ENCODE data around the gene SUPT3H.

The SUPT3H gene

GRCh38 chr6:45377554-45378333 is at the start of gene SUPT3H:
Gene SUPT3H (minus strand): TSS chr6:45377934.
- DNase-seq (ENCODE audit: low read depth in 2 of 2) = peak; percentile 92

DNA sequence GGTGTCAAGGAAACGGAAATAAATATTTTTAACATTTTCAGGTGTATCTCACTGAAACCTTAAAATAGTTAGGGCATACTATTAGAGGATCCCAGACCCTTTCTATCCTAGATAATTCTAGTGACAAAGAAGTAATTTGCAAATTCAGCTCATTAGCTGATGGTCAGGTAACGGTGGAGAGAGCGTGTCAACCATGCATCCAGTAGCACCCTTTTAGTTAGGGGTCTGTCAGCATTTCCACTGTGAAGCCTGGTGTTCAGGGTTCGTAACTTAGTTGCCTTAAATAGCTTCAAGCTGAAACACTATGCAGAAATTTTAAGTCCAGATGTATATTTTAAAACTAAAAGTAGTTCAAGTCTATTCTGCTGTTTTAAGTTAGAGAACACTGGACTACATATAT is 48.5 kb upstream of the SUPT3H start:
- DNase-seq (ENCODE audit: low read depth in 2 of 2) = no peak

- DNase-seq (ENCODE audit: low read depth in 2 of 2) = peak; percentile 20 to 35
These were observed 46.7 kb upstream of the SUPT3H start for GRCh38 chr6:45424451-45424861.

DNA sequence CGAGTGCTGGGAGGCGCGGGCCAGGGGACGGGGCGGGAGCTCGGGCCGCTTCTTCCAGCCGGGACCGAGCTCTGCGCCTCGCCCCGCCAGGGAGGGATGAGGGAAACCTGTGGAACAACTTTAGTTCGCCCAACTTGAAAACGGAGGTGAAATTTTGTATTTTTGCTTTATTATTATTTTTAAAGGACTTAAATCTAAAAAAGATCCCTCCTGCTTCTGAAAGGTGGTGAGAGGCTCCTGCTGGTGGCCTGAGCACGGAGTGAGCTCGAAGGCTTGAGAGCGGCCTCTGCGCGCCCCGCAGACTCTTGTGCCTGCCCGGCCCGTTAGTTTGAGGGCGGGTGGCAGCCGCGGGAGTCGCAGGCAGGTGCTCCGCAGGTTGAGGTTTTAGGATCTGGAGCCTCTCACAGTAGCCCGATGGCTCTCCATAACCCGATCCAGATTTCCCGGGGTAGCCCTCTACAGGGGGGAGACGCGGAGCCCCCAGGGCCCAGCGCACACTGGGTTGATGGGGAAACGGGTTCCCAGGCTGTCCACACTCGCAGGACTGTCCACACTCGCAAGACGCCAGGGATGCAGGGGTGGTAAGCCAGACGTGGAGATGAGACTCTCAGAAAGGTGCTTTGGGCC is 46.2 kb upstream of the SUPT3H start:
- DNase-seq (ENCODE audit: low read depth in 2 of 2) = peak in 1 of 2 donors; percentile 23

DNA sequence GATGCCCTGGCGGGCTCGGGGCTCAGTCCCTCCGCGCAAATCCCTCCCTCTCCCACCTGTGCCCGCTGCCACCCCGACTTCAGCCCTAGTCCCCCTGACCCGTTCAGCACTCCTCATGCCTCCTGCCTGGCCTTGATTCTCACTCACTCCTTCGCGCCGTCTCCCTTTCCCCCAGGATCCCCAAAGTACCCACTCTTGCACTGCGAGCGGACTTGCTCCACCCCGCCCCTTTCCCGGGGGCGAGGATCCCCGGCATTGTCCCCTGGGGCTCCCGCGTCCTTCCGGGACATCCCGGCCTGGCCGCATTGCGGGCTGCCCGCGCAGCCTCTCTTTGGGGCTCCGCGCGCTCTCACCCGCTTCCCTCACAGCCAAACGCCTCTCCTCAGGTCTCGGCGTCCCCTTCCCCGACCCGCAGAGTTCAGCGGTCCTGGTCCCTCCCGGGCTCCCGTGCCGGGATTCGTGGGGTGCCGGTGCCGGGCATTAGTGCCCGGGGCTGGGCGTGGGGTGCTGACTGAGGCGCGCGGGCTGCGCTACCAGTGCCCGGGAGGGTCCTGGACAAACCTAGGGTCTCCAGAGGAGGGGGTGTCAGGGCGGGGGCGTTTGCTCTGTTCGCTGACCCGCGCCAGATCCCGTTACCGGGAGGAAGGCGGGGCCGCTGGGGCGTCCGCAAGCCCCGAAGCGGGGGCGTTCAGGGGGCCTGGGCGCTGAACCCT is 45.5 kb upstream of the SUPT3H start:
- peak; percentile 31 to 46 for DNase-seq (ENCODE audit: low read depth in 2 of 2)

- peak; percentile 33 to 35 for DNase-seq (ENCODE audit: low read depth in 2 of 2)
These were observed 44.9 kb upstream of the SUPT3H start for GRCh38 chr6:45422503-45423110.

DNA sequence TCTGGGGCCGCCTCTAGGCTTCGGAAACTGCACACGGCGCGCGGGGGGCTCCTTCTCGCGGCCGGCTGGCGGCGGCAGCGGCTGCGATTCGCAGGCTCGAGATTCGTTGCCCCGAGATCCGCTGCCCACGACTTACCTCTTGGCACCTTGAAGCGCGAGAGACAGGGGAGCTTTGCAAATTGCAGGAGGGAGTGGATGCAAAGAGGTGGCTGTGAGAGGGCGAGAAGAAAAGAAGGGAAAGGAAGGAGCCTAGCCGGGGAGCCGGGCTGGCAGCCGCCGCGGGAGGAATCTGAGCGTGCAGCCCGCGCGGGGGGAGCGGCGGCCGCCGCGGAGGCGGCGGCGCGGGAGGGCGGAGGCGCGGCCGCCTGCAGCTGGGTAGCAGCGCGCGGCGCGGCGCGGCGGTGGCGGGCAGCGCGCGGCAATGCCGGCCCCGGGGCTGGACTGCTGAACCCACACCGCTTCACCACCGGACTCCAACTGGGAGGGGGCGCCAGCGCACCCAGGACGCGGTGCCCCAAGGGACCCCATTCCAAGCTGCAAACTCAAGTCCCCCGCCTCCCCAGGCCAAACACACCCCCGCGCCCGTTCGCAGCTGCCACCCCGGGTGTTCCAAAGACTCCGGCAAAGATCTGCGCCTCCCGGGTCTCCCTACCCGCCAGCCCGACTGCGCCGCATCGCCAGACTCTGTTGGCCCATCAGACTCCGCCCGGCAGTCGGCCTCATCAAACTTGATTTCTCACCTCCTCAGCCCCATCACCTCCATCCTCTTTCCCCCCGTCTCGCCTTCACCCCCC is 44.2 kb upstream of the SUPT3H start:
- peak; percentile 44 to 48 for DNase-seq (ENCODE audit: low read depth in 2 of 2)

GRCh38 chr6:45420909-45421708 is 43.4 kb upstream of the SUPT3H start:
- no peak for DNase-seq (ENCODE audit: low read depth in 2 of 2)

DNA sequence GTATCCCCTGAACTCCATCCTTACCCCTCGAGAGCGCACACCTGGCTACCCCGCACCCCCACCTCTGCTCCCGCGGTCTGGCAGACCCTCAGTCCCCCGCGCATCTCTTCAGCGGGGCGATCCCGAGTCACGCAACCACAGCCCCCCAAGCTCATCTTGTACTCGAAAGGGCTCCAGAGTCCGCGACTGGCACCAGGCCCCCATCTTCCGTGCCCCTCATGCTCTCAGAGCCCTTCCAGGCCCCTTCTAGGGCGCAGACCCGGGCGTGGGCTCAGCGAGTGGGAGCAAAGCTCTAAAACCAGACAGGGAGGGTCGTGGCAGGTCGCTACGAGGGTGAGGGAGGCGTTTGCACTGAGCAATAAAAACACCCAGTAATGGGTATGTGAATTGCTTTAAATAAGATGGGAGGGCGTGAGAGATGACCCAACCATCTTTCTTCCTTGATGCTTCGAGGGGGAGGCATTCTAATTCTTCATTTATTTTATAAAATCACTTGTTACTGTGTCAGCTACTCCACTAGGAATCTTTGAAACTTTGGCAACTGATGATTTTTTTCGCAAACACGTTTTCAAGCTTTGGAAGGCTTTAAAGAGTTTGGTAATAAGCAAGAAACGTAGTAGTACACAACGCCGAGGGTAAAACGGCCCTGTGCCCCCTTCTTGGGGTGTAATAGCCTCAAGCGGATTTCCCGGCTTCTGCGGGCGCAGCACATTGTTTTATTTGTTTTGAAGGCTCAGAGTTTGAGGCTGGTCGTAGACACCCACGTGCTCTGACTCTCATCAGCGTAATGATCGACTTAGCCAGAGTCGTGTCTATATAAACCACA is 42.6 kb upstream of the SUPT3H start:
- peak; percentile 37 to 46 for DNase-seq (ENCODE audit: low read depth in 2 of 2)

DNA sequence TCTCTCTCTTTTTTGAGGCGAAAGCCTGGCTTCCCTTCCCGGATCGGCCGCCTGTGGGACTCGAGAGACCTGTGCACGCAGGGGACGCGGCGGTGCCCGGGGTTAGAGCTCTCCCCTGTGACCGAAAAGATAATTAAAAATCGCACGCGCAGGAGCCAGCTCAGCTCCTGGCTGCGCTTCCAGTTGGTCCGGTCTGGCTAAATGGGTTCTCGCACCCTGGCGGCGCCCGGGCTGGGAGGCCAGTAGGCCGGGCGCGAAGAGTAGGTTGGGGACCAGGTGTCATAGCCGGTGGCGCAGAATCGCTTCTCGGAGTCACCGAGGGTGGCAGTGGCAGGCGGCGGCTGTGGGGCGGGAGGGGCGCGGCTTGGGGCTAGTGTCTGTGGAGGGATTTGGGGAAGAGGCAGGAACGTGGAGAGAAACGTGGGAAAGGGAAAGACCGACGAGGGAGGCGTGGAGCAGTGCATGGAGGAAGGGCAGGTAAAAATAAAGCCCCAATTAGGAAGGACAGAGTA is 41.9 kb upstream of the SUPT3H start:
- peak; percentile 55 to 61 for DNase-seq (ENCODE audit: low read depth in 2 of 2)

GRCh38 chr6:45417436-45417835 is 39.7 kb upstream of the SUPT3H start:
- DNase-seq (ENCODE audit: low read depth in 2 of 2) = no peak

GRCh38 chr6:45416700-45417099 is 39.0 kb upstream of the SUPT3H start:
- no peak for DNase-seq (ENCODE audit: low read depth in 2 of 2)

DNA sequence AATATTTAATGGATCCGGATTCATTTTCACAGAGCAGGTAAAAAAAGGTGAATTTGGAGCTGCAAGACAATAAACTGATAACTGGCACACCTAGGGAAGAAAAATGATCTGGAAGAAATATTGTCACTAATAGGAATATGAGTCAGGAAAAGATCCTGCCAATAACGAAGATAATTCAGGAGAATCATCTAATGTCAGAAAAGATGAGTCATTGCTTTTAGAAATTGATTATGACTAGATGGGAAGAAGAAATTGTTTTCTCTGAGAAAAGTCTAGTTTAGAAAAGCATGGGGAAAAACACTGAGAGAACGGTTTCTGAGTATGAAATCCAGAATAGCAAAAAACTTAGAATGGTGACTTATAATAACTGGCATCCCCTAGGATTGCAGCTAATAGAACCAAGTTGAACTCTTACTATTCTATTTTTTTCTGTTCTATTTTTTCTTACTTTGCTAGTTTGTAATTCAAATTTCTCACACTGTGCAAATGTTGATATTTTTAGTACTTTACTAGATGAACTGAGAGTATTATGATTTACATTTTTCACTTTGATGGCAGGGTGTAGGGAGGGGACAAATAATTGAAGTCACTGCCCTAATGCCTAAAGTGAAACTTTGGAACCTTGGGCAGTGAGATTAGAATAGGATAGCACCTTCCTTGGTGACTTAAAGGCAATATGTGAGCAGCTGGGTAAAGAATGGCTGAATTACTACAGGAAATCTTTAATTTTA is 38.2 kb upstream of the SUPT3H start:
- DNase-seq (ENCODE audit: low read depth in 2 of 2) = no peak

DNA sequence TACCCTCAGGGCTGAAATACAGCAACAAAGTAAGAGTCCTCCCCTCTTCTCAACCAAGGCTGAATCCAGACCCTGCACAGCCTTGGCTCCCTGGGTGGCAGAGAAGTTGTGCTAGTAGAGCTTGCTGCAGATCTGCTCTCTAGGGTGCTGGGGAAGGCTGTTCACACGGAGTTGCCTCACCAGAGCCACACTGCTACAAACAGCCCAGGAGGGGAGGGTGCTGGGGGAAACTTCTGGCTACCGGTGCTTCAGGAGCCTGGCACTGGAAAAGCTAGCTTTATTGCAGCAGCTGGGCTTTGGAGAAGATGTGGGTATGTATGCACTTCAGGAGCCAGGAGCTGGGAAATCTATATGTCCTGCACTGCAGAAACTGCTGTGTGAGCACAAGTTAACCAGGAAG is 37.6 kb upstream of the SUPT3H start:
- no peak for DNase-seq (ENCODE audit: low read depth in 2 of 2)

DNA sequence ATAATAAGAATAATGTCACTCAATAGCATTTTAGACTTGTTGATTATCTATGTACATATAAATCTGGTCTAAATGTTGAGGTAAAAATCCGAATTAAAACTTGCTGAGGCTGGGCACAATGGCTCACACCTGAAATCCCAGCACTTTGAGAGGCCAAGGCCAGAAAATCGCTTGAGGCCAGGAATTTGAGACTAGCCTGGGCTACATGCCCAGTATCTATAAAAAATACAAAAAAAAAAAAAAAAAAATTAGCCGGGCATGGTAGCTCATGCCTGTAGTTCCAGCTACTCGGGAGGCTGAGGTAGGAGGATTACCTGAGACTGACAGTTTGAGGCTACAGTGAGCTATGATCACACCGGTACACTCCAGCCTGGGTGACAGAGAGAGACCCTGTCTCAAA is 34.2 kb upstream of the SUPT3H start:
- DNase-seq (ENCODE audit: low read depth in 2 of 2) = no peak

- no peak for DNase-seq (ENCODE audit: low read depth in 2 of 2)
These were observed 22.3 kb upstream of the SUPT3H start for GRCh38 chr6:45400021-45400420.

DNA sequence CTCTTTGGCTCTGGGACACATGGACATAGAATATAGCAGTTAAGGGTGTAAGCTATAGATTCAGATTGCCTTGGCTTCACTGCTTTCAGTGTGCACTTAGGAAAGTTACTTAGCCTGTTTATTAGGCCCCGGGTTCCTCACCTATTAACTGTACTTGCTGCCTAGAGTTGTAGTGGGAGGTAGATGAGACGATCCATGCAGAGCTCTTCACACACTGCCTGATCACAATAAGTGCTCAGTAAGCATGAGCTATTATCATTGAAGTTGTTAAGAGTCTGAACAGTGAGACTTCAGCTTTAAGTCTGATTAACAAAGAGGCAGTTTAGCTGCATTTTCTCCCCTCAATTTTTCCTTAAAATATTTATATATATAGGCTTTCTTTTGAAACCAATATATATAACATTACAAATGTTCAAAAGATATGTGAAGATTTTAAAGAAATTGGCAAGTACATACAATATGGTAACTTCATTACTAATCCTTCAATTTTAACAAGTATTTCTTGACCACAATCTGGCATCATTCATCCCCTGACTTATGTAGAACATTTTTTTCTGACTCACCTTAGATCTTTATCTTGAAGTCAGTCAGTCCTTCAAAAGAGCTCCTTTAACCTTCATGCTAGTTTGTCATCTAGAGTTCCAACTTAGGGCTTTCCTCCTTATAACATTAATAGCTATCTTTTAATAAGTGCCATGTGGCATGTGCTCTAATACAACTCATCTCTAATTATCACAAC is 20.5 kb upstream of the SUPT3H start:
- DNase-seq (ENCODE audit: low read depth in 2 of 2) = no peak

GRCh38 chr6:45394586-45395095 is 16.9 kb upstream of the SUPT3H start:
- no peak for DNase-seq (ENCODE audit: low read depth in 2 of 2)

Data from stimulated activated CD8-positive, alpha-beta memory T cell treated with anti-CD3 and anti-CD28 coated beads, Interleukin-2, amount 100 ng/mL, for 48 hours (primary cell).